HCT116 (cell line): Measurements from ENCODE around the gene APOM. TPM values are rescaled to one million over a fixed set of nuclear protein-coding genes. Genes with fewer than 3 reads are reported as not detected.

Experiments
- ATAC-seq: fragments of 200-7000 bp; cut with Tn5 transposase; 2 replicates; pipeline ENCODE4 v1.9.1; 2020; ENCODE audit warnings: mild to moderate bottlenecking, moderate library complexity
- BruUV-seq: library from RNA; stranded (reverse); fragments of 400-500 nt; replicated peaks from 2 replicates; lab custom pipeline; 2021; lab: Mats Ljungman, UMichigan
- CTCF ChIA-PET: fragments of 300-600 bp; sonication (Branson Sonifier 250); formaldehyde crosslinking; loops from one replicate; lab custom pipeline; 2021; ENCODE audit warnings: antibody characterized with exemption; lab: Charles Lee
- POLR2A ChIA-PET: fragments of 300-600, 350-600 bp; sonication (Branson Sonifier 250); formaldehyde crosslinking; loops from one replicate; lab custom pipeline; 2021; ENCODE audit warnings: antibody characterized with exemption; lab: Charles Lee
- RAD21 ChIA-PET, 2 experiments: fragments of 300-600 bp; sonication (Branson Sonifier 250); formaldehyde crosslinking; loops; one replicate each; lab custom pipeline; 2023; ENCODE audit warnings: low total read pairs in 2 of 2; ENCODE audit not compliant: uncharacterized antibody in 2 of 2, unreplicated experiment in 2 of 2, low non-redundant PET in 1 of 2; lab: Charles Lee
- DNase-seq: peaks from one replicate; pipeline ENCODE4 v3.0.0-alpha.2; 2010; ENCODE audit warnings: low read depth, low spot score
- H2AFZ ChIP-seq: fragments of 200-600 bp; shearing (Covaris generic), sonication (generic); 2 replicates; pipeline ENCODE4 v1.6.1; 2017; ENCODE audit warnings: low read depth, mixed run types, mixed read lengths, antibody characterized with exemption, low read length; ENCODE audit not compliant: poor library complexity, severe bottlenecking
- H3K27ac ChIP-seq: 2 replicates; pipeline ENCODE4 v1.5.1; 2012; ENCODE audit warnings: low read depth, low read length
- H3K27me3 ChIP-seq: fragments of 200-600 bp; sonication (generic); 2 replicates; pipeline ENCODE4 v1.6.1; 2016; ENCODE audit warnings: mixed run types, low read length, mixed read lengths; ENCODE audit not compliant: insufficient read depth
- H3K36me3 ChIP-seq, 2 experiments: fragments of 200-500 bp in 1 of 2; fragments of 200-600 bp in 1 of 2; sonication (Bioruptor generic) in 1 of 2; sonication (generic) in 1 of 2; 2 replicates each; pipeline versions ENCODE4 v1.5.1 to v1.6.1; 2014 to 2016; ENCODE audit warnings: low read length in 2 of 2, inconsistent platforms in 1 of 2, mixed read lengths in 1 of 2, mixed run types in 1 of 2; ENCODE audit not compliant: insufficient read depth in 2 of 2, control insufficient read depth in 1 of 2
- H3K4me1 ChIP-seq, 2 experiments: fragments of 200-600 bp in 1 of 2; sonication (generic) in 1 of 2; 2 replicates each; pipeline versions ENCODE4 v1.5.1 to v1.6.1; 2012 to 2017; ENCODE audit warnings: low read length in 2 of 2, inconsistent platforms in 1 of 2, mild to moderate bottlenecking in 1 of 2, mixed read lengths in 1 of 2, mixed run types in 1 of 2, moderate library complexity in 1 of 2; ENCODE audit not compliant: insufficient read depth in 2 of 2, control insufficient read depth in 1 of 2
- H3K4me2 ChIP-seq: fragments of 200-600 bp; sonication (generic); 2 replicates; pipeline ENCODE4 v1.6.1; 2017; ENCODE audit warnings: mixed run types, low read length, mixed read lengths
- H3K4me3 ChIP-seq, 2 experiments: fragments of 200-600 bp in 1 of 2; sonication (generic) in 1 of 2; replicated peaks in 1 of 2; 2 replicates each; pipeline ENCODE4 v1.5.1; 2011 to 2016; ENCODE audit warnings: low read length in 2 of 2, control low read depth in 1 of 2, low read depth in 1 of 2, mild to moderate bottlenecking in 1 of 2, mixed read lengths in 1 of 2, mixed run types in 1 of 2
- H3K79me2 ChIP-seq: fragments of 200-600 bp; sonication (generic); 2 replicates; pipeline ENCODE4 v1.6.1; 2017; ENCODE audit warnings: mild to moderate bottlenecking, mixed run types, low read length, moderate library complexity, mixed read lengths; ENCODE audit not compliant: insufficient read depth
- H3K9ac ChIP-seq: fragments of 200-600 bp; sonication (generic); 2 replicates; pipeline ENCODE4 v1.6.1; 2016; ENCODE audit warnings: low read length, mixed read lengths
- H3K9me2 ChIP-seq: fragments of 200-600 bp; sonication (generic), shearing (Covaris generic); 2 replicates; pipeline ENCODE4 v1.6.1; 2017; ENCODE audit warnings: mixed run types, mild to moderate bottlenecking, moderate library complexity; ENCODE audit not compliant: insufficient read depth
- H3K9me3 ChIP-seq, 2 experiments: fragments of 200-500 bp in 1 of 2; fragments of 200-600 bp in 1 of 2; sonication (Bioruptor generic) in 1 of 2; sonication (generic) in 1 of 2; 2 replicates each; pipeline ENCODE4 v1.6.1; 2014 to 2017; ENCODE audit warnings: low read length in 2 of 2, mixed read lengths in 2 of 2, inconsistent platforms in 1 of 2, low read depth in 1 of 2, mild to moderate bottlenecking in 1 of 2, mixed run types in 1 of 2, moderate library complexity in 1 of 2; ENCODE audit not compliant: control insufficient read depth in 1 of 2, insufficient read depth in 1 of 2
- H4K20me1 ChIP-seq: fragments of 200-600 bp; sonication (generic), shearing (Covaris generic); 2 replicates; pipeline ENCODE4 v1.6.1; 2017; ENCODE audit warnings: mixed run types, mild to moderate bottlenecking, moderate library complexity; ENCODE audit not compliant: insufficient read depth
- CBX3 ChIP-seq: IDR thresholded peaks from 2 replicates; pipeline ENCODE4 v1.6.1; 2012; ENCODE audit warnings: low read depth
- intact Hi-C: fragments of 100-400 bp; cut with micrococcal nuclease; formaldehyde crosslinking; loops from 2 replicates; pipeline ENCODE4 v1.10.0; 2022
- total RNA-seq: library from RNA; stranded (reverse); gene quantifications from one replicate; pipeline ENCODE4 v1.2.1, GENCODE V29; 2021; ENCODE audit not compliant: unreplicated experiment
- TF ChIP-seq, protein P1 (sequence below): IDR thresholded peaks from 2 replicates; pipeline ENCODE4 v1.6.1; 2012; ENCODE audit warnings: low read depth

Gene APOM
- total RNA-seq, 1 experiment from 2014 or later: 2.2 TPM

DNA sequence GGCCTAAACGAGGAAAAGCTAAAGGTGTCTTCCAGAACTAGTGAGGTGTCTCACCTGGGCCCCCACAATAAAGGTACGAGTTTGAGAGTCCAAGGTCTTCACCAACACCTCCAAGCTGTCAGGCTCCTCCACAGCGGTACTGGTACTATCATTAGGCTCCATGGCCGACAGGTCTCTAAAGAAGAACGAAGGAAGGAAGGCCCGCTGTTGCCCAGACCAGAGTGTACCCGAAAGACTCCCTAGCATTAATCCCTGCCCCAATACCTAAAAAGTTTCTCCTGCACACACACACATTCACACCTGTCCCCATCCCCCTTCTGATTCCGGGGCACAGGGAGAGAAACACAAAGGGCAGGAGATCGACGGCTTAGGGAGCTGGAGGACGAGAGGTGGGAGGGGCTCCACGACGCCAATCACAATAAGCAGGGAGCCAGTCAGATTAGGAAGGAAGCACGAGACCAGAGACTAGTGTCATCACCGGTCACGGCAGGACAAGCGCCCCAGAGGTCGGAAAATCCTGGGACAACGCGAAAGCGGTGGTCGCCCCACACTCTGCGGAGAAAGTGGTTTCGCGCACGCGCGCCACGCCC lies 4.0 kb upstream of the APOM start:
- intact Hi-C loops: loop anchor here (1.0 kb wide), 2 partner anchors 31 to 105 kb away; partner anchors contain the start of genes ATP6V1G2 and PRRC2A
- H4K20me1 ChIP-seq: no peaks in the 10 kb centered on the region
- TF ChIP-seq, protein P1, sequence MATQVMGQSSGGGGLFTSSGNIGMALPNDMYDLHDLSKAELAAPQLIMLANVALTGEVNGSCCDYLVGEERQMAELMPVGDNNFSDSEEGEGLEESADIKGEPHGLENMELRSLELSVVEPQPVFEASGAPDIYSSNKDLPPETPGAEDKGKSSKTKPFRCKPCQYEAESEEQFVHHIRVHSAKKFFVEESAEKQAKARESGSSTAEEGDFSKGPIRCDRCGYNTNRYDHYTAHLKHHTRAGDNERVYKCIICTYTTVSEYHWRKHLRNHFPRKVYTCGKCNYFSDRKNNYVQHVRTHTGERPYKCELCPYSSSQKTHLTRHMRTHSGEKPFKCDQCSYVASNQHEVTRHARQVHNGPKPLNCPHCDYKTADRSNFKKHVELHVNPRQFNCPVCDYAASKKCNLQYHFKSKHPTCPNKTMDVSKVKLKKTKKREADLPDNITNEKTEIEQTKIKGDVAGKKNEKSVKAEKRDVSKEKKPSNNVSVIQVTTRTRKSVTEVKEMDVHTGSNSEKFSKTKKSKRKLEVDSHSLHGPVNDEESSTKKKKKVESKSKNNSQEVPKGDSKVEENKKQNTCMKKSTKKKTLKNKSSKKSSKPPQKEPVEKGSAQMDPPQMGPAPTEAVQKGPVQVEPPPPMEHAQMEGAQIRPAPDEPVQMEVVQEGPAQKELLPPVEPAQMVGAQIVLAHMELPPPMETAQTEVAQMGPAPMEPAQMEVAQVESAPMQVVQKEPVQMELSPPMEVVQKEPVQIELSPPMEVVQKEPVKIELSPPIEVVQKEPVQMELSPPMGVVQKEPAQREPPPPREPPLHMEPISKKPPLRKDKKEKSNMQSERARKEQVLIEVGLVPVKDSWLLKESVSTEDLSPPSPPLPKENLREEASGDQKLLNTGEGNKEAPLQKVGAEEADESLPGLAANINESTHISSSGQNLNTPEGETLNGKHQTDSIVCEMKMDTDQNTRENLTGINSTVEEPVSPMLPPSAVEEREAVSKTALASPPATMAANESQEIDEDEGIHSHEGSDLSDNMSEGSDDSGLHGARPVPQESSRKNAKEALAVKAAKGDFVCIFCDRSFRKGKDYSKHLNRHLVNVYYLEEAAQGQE: no peak
- TF ChIP-seq CBX3: no peak
- H3K4me3 ChIP-seq: peak overlapping the region; percentile 55 to 66
- no peaks in the 10 kb centered on the region for H3K27me3 ChIP-seq
- POLR2A ChIA-PET: interaction anchor here (0.7 to 2.6 kb wide), 10 partner anchors 9 to 176 kb away, joined by 3 to 32 read pairs (median 4); partner anchors contain the start of genes C6orf47, CSNK2B, GPANK1 and HSPA1B
- peak overlapping the region; percentile 89 for H3K27ac ChIP-seq
- peak; percentile 55 for DNase-seq
- peak overlapping the region; percentile 80 for H3K4me2 ChIP-seq
- CTCF ChIA-PET: no interaction called here
- H3K4me1 ChIP-seq: peaks cover 7 to 21% of the 10 kb centered on the region in 2 experiments
- no peak overlapping the region for H2AFZ ChIP-seq
- H3K36me3 ChIP-seq: peaks cover 22 to 28% of the 10 kb centered on the region in 2 experiments
- no peaks in the 10 kb centered on the region for H3K9me3 ChIP-seq
- RAD21 ChIA-PET: no interaction called here
- peak; percentile 68 for ATAC-seq
- H3K9me2 ChIP-seq: no peaks in the 10 kb centered on the region
- BruUV-seq: TSS peak; percentile 65
- H3K79me2 ChIP-seq: peaks cover 53% of the 10 kb centered on the region
- H3K9ac ChIP-seq: peak overlapping the region; percentile 80
